ENCODE measurements around the gene ERCC1. TPM values are rescaled to one million over a fixed set of nuclear protein-coding genes. Genes with fewer than 3 reads are reported as not detected.

The ERCC1 gene
- polyA plus RNA-seq, 1 of the 3 experiments (the other 2 are of a cell fraction) = 95.3 TPM

DNA sequence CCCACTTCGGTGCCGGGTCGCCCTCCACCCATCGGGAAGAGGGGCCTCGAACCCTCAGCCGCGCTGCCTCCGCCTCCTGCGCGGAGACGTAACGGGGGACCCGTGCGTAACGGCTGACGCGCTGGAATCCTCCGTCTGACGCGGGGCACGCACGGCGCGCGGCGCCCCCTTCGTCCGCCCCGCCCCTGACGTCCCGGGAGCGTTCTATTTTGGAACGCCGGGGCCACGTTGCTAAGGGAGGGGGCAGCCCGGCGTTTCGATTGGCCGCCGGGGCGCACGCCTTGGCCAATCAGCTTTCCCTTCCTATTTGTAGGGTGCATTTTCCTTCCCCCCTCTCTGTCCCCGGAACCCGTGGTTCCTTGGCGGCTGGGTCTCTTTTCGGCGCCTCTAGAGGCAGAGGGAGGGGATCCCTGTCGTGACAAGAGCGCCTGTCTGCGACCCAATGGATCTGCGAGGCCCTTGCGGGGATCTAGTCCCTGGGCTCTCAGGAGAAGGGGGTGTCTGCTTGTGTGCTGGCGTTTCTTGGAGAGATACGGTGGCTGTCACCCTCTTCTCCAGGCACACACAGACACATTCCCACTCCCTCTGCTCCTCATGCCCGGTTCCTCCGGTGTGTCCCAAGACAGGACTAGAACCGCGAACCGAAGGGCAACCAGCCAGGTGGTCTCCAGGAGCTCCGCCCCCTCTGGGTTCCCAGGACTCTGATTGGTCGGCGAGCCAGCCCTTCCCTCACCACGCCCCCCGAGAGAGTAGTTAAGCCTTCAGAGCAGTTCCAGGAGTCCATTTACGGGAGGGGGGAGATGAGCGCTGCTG, 45.6 kb upstream of the ERCC1 start:
- peak overlapping the region; percentile 80; the same call in 1 of the 2 replicates for H2AFZ ChIP-seq (ENCODE audit: low read depth)
- TF ChIP-seq NRF1 (IDR thresholded peaks at IDR 0.05; ENCODE audit: low read depth, low read length) (peak; percentile 39; the same call in 1 of the 2 replicates), RFX5 (IDR thresholded peaks at IDR 0.05; ENCODE audit: low read length) (peak; percentile 89), CHD2 (IDR thresholded peaks at IDR 0.05; ENCODE audit: low read length, partially characterized antibody) (no peak), EZH2phosphoT487 (IDR thresholded peaks at IDR 0.05; ENCODE audit: borderline replicate concordance, low read depth) (no peak), EP300 (IDR thresholded peaks at IDR 0.05; ENCODE audit: borderline replicate concordance in 1 of 2, low read depth in 1 of 2, low read length in 1 of 2) (no peak), TCF12 (IDR thresholded peaks at IDR 0.05) (no peak), YY1 (IDR thresholded peaks at IDR 0.05; ENCODE audit: low read depth) (no peak), JUND (IDR thresholded peaks at IDR 0.05) (no peak), ELF1 (IDR thresholded peaks at IDR 0.05) (peak; percentile 55), NFIC (IDR thresholded peaks at IDR 0.05; ENCODE audit: borderline replicate concordance) (no peak), GABPA (IDR thresholded peaks at IDR 0.05; ENCODE audit: low read depth) (peak; percentile 32; the same call in 1 of the 2 replicates), RXRA (IDR thresholded peaks at IDR 0.05; ENCODE audit: borderline replicate concordance, low read depth) (no peak), RAD21 (IDR thresholded peaks at IDR 0.05; ENCODE audit: low read length) (no peak), FOXM1 (IDR thresholded peaks at IDR 0.05; ENCODE audit: low read depth) (no peak), SIN3A (IDR thresholded peaks at IDR 0.05; ENCODE audit: borderline replicate concordance, low read depth, low read length) (no peak; the same call in 1 of the 2 replicates), SMC3 (IDR thresholded peaks at IDR 0.05; ENCODE audit: low read depth, low read length) (no peak), TEAD4 (IDR thresholded peaks at IDR 0.05; ENCODE audit: borderline replicate concordance, insufficient read depth) (0 out of 2 replicates have a peak, but pooled peaks have one; percentile 24), TAF1 (IDR thresholded peaks at IDR 0.05; ENCODE audit: borderline replicate concordance, low read depth, low read length) (0 out of 2 replicates have a peak, but pooled peaks have one; percentile 7)
- TF ChIP-seq, protein P1, sequence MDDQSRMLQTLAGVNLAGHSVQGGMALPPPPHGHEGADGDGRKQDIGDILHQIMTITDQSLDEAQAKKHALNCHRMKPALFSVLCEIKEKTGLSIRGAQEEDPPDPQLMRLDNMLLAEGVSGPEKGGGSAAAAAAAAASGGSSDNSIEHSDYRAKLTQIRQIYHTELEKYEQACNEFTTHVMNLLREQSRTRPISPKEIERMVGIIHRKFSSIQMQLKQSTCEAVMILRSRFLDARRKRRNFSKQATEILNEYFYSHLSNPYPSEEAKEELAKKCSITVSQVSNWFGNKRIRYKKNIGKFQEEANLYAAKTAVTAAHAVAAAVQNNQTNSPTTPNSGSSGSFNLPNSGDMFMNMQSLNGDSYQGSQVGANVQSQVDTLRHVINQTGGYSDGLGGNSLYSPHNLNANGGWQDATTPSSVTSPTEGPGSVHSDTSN (IDR thresholded peaks at IDR 0.05) = no peak
- TF ChIP-seq, protein P2, sequence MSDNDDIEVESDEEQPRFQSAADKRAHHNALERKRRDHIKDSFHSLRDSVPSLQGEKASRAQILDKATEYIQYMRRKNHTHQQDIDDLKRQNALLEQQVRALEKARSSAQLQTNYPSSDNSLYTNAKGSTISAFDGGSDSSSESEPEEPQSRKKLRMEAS (IDR thresholded peaks at IDR 0.05; ENCODE audit: low read depth) = peak; percentile 83; the same call in 1 of the 2 replicates
- TF ChIP-seq, protein P3, sequence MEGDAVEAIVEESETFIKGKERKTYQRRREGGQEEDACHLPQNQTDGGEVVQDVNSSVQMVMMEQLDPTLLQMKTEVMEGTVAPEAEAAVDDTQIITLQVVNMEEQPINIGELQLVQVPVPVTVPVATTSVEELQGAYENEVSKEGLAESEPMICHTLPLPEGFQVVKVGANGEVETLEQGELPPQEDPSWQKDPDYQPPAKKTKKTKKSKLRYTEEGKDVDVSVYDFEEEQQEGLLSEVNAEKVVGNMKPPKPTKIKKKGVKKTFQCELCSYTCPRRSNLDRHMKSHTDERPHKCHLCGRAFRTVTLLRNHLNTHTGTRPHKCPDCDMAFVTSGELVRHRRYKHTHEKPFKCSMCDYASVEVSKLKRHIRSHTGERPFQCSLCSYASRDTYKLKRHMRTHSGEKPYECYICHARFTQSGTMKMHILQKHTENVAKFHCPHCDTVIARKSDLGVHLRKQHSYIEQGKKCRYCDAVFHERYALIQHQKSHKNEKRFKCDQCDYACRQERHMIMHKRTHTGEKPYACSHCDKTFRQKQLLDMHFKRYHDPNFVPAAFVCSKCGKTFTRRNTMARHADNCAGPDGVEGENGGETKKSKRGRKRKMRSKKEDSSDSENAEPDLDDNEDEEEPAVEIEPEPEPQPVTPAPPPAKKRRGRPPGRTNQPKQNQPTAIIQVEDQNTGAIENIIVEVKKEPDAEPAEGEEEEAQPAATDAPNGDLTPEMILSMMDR (IDR thresholded peaks at IDR 0.05) = no peak
- TF ChIP-seq, protein P4, sequence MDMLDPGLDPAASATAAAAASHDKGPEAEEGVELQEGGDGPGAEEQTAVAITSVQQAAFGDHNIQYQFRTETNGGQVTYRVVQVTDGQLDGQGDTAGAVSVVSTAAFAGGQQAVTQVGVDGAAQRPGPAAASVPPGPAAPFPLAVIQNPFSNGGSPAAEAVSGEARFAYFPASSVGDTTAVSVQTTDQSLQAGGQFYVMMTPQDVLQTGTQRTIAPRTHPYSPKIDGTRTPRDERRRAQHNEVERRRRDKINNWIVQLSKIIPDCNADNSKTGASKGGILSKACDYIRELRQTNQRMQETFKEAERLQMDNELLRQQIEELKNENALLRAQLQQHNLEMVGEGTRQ (IDR thresholded peaks at IDR 0.05; ENCODE audit: borderline replicate concordance, low read depth, low read length) = no peak
- TF ChIP-seq, protein P5, sequence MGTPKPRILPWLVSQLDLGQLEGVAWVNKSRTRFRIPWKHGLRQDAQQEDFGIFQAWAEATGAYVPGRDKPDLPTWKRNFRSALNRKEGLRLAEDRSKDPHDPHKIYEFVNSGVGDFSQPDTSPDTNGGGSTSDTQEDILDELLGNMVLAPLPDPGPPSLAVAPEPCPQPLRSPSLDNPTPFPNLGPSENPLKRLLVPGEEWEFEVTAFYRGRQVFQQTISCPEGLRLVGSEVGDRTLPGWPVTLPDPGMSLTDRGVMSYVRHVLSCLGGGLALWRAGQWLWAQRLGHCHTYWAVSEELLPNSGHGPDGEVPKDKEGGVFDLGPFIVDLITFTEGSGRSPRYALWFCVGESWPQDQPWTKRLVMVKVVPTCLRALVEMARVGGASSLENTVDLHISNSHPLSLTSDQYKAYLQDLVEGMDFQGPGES (IDR thresholded peaks at IDR 0.05; ENCODE audit: low read depth, low read length) = peak; percentile 45; the same call in 1 of the 2 replicates
- TF ChIP-seq, protein P6, sequence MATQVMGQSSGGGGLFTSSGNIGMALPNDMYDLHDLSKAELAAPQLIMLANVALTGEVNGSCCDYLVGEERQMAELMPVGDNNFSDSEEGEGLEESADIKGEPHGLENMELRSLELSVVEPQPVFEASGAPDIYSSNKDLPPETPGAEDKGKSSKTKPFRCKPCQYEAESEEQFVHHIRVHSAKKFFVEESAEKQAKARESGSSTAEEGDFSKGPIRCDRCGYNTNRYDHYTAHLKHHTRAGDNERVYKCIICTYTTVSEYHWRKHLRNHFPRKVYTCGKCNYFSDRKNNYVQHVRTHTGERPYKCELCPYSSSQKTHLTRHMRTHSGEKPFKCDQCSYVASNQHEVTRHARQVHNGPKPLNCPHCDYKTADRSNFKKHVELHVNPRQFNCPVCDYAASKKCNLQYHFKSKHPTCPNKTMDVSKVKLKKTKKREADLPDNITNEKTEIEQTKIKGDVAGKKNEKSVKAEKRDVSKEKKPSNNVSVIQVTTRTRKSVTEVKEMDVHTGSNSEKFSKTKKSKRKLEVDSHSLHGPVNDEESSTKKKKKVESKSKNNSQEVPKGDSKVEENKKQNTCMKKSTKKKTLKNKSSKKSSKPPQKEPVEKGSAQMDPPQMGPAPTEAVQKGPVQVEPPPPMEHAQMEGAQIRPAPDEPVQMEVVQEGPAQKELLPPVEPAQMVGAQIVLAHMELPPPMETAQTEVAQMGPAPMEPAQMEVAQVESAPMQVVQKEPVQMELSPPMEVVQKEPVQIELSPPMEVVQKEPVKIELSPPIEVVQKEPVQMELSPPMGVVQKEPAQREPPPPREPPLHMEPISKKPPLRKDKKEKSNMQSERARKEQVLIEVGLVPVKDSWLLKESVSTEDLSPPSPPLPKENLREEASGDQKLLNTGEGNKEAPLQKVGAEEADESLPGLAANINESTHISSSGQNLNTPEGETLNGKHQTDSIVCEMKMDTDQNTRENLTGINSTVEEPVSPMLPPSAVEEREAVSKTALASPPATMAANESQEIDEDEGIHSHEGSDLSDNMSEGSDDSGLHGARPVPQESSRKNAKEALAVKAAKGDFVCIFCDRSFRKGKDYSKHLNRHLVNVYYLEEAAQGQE (IDR thresholded peaks at IDR 0.05; ENCODE audit: low read depth, low read length) = no peak

More for the DNA sequence above, 45.6 kb upstream of the ERCC1 start:
- peaks cover 7% of the 10 kb centered on the region for H3F3A ChIP-seq (replicated peaks; ENCODE audit: insufficient read depth)
- ChIA-PET CTCF (interaction anchor here (1.1 to 27.6 kb wide), 6 partner anchors 10 to 37 kb away, joined by 3 to 870 read pairs (median 16); no protein-coding TSS in a partner anchor), POLR2A (interaction anchor here (0.7 to 1.7 kb wide), 3 partner anchors 10 to 65 kb away, joined by 3 to 11 read pairs (median 4); partner anchors contain the start of gene PPP1R13L)
- H3K9me2 ChIP-seq = no peaks in the 10 kb centered on the region
- peaks cover 40% of the 10 kb centered on the region; the same call in 1 of the 2 replicates for H4K20me1 ChIP-seq (ENCODE audit: insufficient read depth)
- H3K27me3 ChIP-seq (ENCODE audit: insufficient read depth) = no peaks in the 10 kb centered on the region
- H3K4me3 ChIP-seq (ENCODE audit: low read depth in 2 of 2, low read length in 1 of 2) = peak overlapping the region; percentile 81 to 84
- H3K4me2 ChIP-seq = peak overlapping the region; percentile 99
- peak; percentile 93 for DNase-seq
- under 1% methylated on average over 54 of the region's 66 CpGs for WGBS (ENCODE audit: low lambda C conversion rate)
- H3K9ac ChIP-seq = peak overlapping the region; percentile 97
- H3K27ac ChIP-seq (ENCODE audit: low read depth in 2 of 2, low read length in 1 of 2) = peak overlapping the region; percentile 78 to 95
- no peaks in the 10 kb centered on the region for H3K9me3 ChIP-seq
- peaks cover 0 to 19% of the 10 kb centered on the region in 2 experiments; a peak in 1 of 4 replicates for H3K4me1 ChIP-seq (ENCODE audit: control insufficient read depth in 1 of 2, insufficient read depth in 2 of 2, low read depth in 1 of 2, low read length in 1 of 2)
- no peaks in the 10 kb centered on the region for H3K79me2 ChIP-seq (ENCODE audit: insufficient read depth)
- no peaks in the 10 kb centered on the region for H3K36me3 ChIP-seq (replicated peaks in 1 of 2; ENCODE audit: control insufficient read depth in 1 of 2, insufficient read depth in 2 of 2, low read length in 1 of 2)

Data from SK-N-SH (cell line).